Endothelial cell of umbilical vein (primary cell): ENCODE measurements around the gene DLGAP1.
"Not testable (repeated sequence)": the region's sequence is repeated elsewhere in the genome, so short reads cannot be mapped to it uniquely, and the experiment has no call there.

Source experiments
- CTCF ChIP-seq, 2 donors: IDR thresholded peaks; 1 replicate in 1 of 2; 2 replicates in 1 of 2; pipeline ENCODE4 v1.5.1; 2011; ENCODE audit warnings: low read length in 2 of 2, mild to moderate bottlenecking in 2 of 2, moderate library complexity in 2 of 2, control low read depth in 1 of 2, inconsistent platforms in 1 of 2, low read depth in 1 of 2; ENCODE audit not compliant: insufficient read depth in 1 of 2; ENCODE audit errors: extremely low read depth in 1 of 2
- MAX ChIP-seq: IDR thresholded peaks from 2 replicates; pipeline ENCODE4 v1.6.1; 2011; ENCODE audit not compliant: insufficient read depth, insufficient read length
- MYC ChIP-seq: IDR thresholded peaks from one replicate; pipeline ENCODE4 v1.6.1; 2011; ENCODE audit warnings: mild to moderate bottlenecking, low read depth, low read length
- POLR2A ChIP-seq: IDR thresholded peaks from 2 replicates; pipeline ENCODE4 v1.6.1; 2012; ENCODE audit warnings: low read depth, mild to moderate bottlenecking, control low read depth, low read length
- POLR2AphosphoS5 ChIP-seq: IDR thresholded peaks from 2 replicates; pipeline ENCODE4 v1.6.1; 2012; ENCODE audit warnings: low read depth, mild to moderate bottlenecking, control low read depth, low read length, moderate library complexity; ENCODE audit not compliant: insufficient read depth

GRCh38 chr18:4494703-4495284 is 39.7 kb upstream of the DLGAP1 start:
- not testable (repeated sequence) for TF ChIP-seq POLR2A; CTCF (IDR thresholded peaks at IDR 0.05; ENCODE audit: extremely low read depth in 1 of 2, insufficient read depth in 1 of 2, low read depth in 1 of 2, low read length in 2 of 2); MYC; MAX; POLR2AphosphoS5
